GM18909 (cell line): ENCODE data around the gene SMAD3.

ENCODE experiments used
- ATAC-seq: cut with Tn5 transposase; IDR thresholded peaks from one replicate; pipeline ENCODE4 v1.9.1; 2021; ENCODE audit warnings: mild to moderate bottlenecking; ENCODE audit not compliant: unreplicated experiment, poor library complexity

The SMAD3 gene

GRCh38 chr15:67033571-67034044 lies 31.8 kb upstream of the SMAD3 start:
- no peak for ATAC-seq

- ATAC-seq, result no peak
Measured at GRCh38 chr15:67035886-67036285, 29.5 kb upstream of the SMAD3 start.

- no peak for ATAC-seq
Measured at GRCh38 chr15:67036775-67037555, 28.4 kb upstream of the SMAD3 start.

GRCh38 chr15:67037694-67038093 lies 27.7 kb upstream of the SMAD3 start:
- ATAC-seq, result no peak

- ATAC-seq, result no peak
Measured at GRCh38 chr15:67038736-67039135, 26.7 kb upstream of the SMAD3 start.

GRCh38 chr15:67039384-67040075 lies 25.9 kb upstream of the SMAD3 start:
- ATAC-seq, result no peak

GRCh38 chr15:67040277-67040676 lies 25.1 kb upstream of the SMAD3 start:
- no peak for ATAC-seq

GRCh38 chr15:67042551-67043142 lies 22.8 kb upstream of the SMAD3 start:
- ATAC-seq, result no peak

GRCh38 chr15:67043939-67044771 lies 21.2 kb upstream of the SMAD3 start:
- no peak for ATAC-seq

- no peak for ATAC-seq
Measured at GRCh38 chr15:67047149-67047661, 18.2 kb upstream of the SMAD3 start.

GRCh38 chr15:67048281-67049279 lies 16.8 kb upstream of the SMAD3 start:
- ATAC-seq, result no peak

- ATAC-seq, result no peak
Measured at GRCh38 chr15:67049351-67050044, 15.9 kb upstream of the SMAD3 start.

- ATAC-seq, result no peak
Measured at GRCh38 chr15:67050062-67050461, 15.3 kb upstream of the SMAD3 start.

- ATAC-seq, result no peak
Measured at GRCh38 chr15:67050522-67051087, 14.8 kb upstream of the SMAD3 start.

GRCh38 chr15:67051088-67052045 lies 14.0 kb upstream of the SMAD3 start:
- no peak for ATAC-seq

GRCh38 chr15:67054676-67055075 lies 10.7 kb upstream of the SMAD3 start:
- no peak for ATAC-seq

GRCh38 chr15:67059127-67059553 lies 6.3 kb upstream of the SMAD3 start:
- no peak for ATAC-seq
